ENCODE results near the gene NCR3LG1. TPM values are rescaled to one million over a fixed set of nuclear protein-coding genes. Genes with fewer than 3 reads are reported as not detected.

Gene NCR3LG1
- total RNA-seq, 1 experiment from 2014 or later = 1.3 TPM

DNA sequence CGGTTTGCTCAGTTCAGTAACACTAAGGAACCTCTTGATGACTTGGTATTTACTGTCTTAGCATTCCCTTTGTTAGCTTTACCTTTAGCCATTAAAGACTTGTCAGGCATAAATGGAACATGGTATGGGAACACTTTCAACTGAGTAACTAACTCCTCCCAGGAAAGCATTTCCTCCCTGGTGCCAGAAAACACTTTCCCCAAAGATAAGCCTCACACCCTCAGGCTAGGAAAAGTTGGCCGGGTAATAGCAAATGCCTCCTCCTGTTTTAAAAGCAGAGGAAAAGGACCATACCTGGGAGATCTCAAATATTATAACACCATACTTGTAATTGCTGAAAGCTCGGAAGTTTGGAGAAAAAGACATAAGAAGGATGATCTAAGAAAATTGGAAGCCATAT is 24.9 kb downstream of the NCR3LG1 start:
- Histone ChIP-seq H3K36me3 (ENCODE audit: low read depth, low read length) (peaks cover 12% of the 10 kb centered on the region; the same call in 1 of the 2 replicates), H3K27me3 (ENCODE audit: low read length) (no peaks in the 10 kb centered on the region), H3K9me3 (ENCODE audit: low read length) (peaks cover 1% of the 10 kb centered on the region; the same call in 1 of the 2 replicates), H3K4me1 (ENCODE audit: insufficient read depth, low read length) (no peaks in the 10 kb centered on the region), H3K4me2 (ENCODE audit: low read length) (no peak overlapping the region), H3K27ac (ENCODE audit: low read length) (no peak overlapping the region), H3K9ac (ENCODE audit: low read length) (no peak overlapping the region), H4K20me1 (ENCODE audit: low read length) (no peaks in the 10 kb centered on the region), H3K9me2 (replicated peaks; ENCODE audit: low read length) (no peaks in the 10 kb centered on the region), H3K79me2 (ENCODE audit: low read length) (no peaks in the 10 kb centered on the region), H2AFZ (ENCODE audit: low read length) (no peak overlapping the region), H3F3A (ENCODE audit: low read length, unreplicated experiment) (no peaks in the 10 kb centered on the region), H3K4me3 (ENCODE audit: low read length) (no peak overlapping the region)
- CTCF ChIA-PET = no interaction called here
- intact Hi-C loops (cut with micrococcal nuclease) = no loop called here
- TF ChIP-seq EZH2 (IDR thresholded peaks at IDR 0.05; ENCODE audit: low read length, unreplicated experiment) = no peak
- TF ChIP-seq, protein P1, sequence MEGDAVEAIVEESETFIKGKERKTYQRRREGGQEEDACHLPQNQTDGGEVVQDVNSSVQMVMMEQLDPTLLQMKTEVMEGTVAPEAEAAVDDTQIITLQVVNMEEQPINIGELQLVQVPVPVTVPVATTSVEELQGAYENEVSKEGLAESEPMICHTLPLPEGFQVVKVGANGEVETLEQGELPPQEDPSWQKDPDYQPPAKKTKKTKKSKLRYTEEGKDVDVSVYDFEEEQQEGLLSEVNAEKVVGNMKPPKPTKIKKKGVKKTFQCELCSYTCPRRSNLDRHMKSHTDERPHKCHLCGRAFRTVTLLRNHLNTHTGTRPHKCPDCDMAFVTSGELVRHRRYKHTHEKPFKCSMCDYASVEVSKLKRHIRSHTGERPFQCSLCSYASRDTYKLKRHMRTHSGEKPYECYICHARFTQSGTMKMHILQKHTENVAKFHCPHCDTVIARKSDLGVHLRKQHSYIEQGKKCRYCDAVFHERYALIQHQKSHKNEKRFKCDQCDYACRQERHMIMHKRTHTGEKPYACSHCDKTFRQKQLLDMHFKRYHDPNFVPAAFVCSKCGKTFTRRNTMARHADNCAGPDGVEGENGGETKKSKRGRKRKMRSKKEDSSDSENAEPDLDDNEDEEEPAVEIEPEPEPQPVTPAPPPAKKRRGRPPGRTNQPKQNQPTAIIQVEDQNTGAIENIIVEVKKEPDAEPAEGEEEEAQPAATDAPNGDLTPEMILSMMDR (conservative IDR thresholded peaks at IDR 0.05; ENCODE audit: low read depth, low read length) = no peak
- TF ChIP-seq EZH2phosphoT487 (IDR thresholded peaks at IDR 0.05; ENCODE audit: borderline replicate concordance, low read length) = no peak
- BruUV-seq (replicated peaks) = no TSS peak
- POLR2A ChIA-PET (ENCODE audit: unreplicated experiment) = no interaction called here
- DNase-seq = no peak
- ATAC-seq = no peak

DNA sequence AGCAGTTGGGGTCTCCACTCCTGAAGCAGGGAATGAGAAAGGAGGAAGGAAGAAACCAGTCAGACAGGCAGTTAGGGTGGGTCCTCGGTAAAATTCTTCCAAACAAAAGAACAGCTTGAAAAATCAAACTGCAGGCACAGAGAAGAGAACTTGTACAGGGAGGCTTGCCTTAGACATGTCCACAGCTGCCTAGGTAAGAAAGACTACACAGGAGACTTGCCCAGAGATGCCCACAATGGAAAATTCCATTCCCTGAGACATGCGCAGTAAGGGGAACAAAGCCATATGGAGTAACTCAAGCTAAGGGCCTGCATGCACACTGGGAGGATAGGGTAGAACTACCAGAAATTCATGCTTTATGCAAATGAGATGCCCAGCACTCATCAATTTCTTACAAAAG is 27.1 kb downstream of the NCR3LG1 start:
- Histone ChIP-seq H2AFZ (ENCODE audit: low read length) (no peak overlapping the region), H3K9me2 (replicated peaks; ENCODE audit: low read length) (no peaks in the 10 kb centered on the region), H3K4me3 (ENCODE audit: low read length) (no peak overlapping the region), H3K27me3 (ENCODE audit: low read length) (no peaks in the 10 kb centered on the region), H3K36me3 (ENCODE audit: low read depth, low read length) (no peaks in the 10 kb centered on the region), H3K4me1 (ENCODE audit: insufficient read depth, low read length) (no peaks in the 10 kb centered on the region), H4K20me1 (ENCODE audit: low read length) (no peaks in the 10 kb centered on the region), H3K9me3 (ENCODE audit: low read length) (no peaks in the 10 kb centered on the region), H3K27ac (ENCODE audit: low read length) (no peak overlapping the region), H3K79me2 (ENCODE audit: low read length) (no peaks in the 10 kb centered on the region), H3F3A (ENCODE audit: low read length, unreplicated experiment) (no peaks in the 10 kb centered on the region), H3K4me2 (ENCODE audit: low read length) (no peak overlapping the region), H3K9ac (ENCODE audit: low read length) (no peak overlapping the region)
- no peak for ATAC-seq
- TF ChIP-seq EZH2 (IDR thresholded peaks at IDR 0.05; ENCODE audit: low read length, unreplicated experiment) (no peak), EZH2phosphoT487 (IDR thresholded peaks at IDR 0.05; ENCODE audit: borderline replicate concordance, low read length) (no peak)
- TF ChIP-seq, protein P1 (conservative IDR thresholded peaks at IDR 0.05; ENCODE audit: low read depth, low read length) = no peak
- POLR2A ChIA-PET (ENCODE audit: unreplicated experiment) = no interaction called here
- CTCF ChIA-PET = no interaction called here
- BruUV-seq (replicated peaks) = no TSS peak
- no peak for DNase-seq
- intact Hi-C loops (cut with micrococcal nuclease) = no loop called here

DNA sequence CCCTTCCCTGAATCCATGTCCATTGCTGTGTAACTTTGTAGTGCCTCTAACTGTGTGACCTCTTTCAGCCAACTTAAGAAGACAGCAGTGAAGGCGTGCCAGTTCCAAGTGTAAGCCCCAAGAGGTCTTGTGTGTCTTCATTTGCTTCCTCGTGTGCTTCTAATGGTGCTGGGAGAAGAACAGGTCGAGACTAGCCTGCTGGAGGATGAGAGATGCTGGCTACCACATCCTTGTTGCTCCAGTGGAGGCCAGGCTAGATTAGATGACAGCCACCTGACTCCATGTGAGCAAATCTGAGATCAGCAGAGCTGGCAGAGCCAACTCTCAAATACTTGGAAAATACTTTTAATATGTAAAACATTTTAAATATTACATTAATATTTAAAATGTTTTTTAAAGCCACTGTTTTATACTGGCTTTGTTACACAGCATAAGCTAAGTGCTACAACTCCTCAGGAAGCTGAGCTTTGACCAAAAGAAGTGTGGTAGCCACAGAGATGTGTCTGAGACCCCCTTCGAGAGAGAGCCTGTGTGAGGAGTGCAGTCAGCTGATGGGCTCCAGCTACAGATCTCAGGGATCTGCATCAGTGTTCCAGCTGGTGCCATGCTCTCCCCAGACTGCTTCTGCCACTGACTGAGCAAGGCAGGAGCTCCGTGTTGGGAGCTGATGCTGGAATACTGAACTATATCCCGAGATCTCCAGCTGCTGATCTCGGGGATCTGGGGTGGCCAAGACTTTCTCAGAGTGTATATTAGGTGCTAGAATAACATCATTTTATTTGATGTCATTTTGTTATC is 28.0 kb downstream of the NCR3LG1 start:
- H3K27ac ChIP-seq (ENCODE audit: low read length) = no peak overlapping the region
- intact Hi-C loops (cut with micrococcal nuclease) = no loop called here
- POLR2A ChIA-PET (ENCODE audit: unreplicated experiment) = no interaction called here
- no TSS peak for BruUV-seq (replicated peaks)
- no peaks in the 10 kb centered on the region for H3F3A ChIP-seq (ENCODE audit: low read length, unreplicated experiment)
- CTCF ChIA-PET = no interaction called here
- DNase-seq (no peak), ATAC-seq (no peak)
- H3K79me2 ChIP-seq (ENCODE audit: low read length) = no peaks in the 10 kb centered on the region
- H2AFZ ChIP-seq (ENCODE audit: low read length) = no peak overlapping the region
- no peaks in the 10 kb centered on the region for H4K20me1 ChIP-seq (ENCODE audit: low read length)
- no peaks in the 10 kb centered on the region for H3K36me3 ChIP-seq (ENCODE audit: low read depth, low read length)
- no peaks in the 10 kb centered on the region for H3K9me3 ChIP-seq (ENCODE audit: low read length)
- H3K4me3 ChIP-seq (ENCODE audit: low read length) = no peak overlapping the region
- no peaks in the 10 kb centered on the region for H3K27me3 ChIP-seq (ENCODE audit: low read length)
- H3K9ac ChIP-seq (ENCODE audit: low read length) = no peak overlapping the region
- TF ChIP-seq EZH2phosphoT487 (IDR thresholded peaks at IDR 0.05; ENCODE audit: borderline replicate concordance, low read length) = no peak
- no peak for TF ChIP-seq EZH2 (IDR thresholded peaks at IDR 0.05; ENCODE audit: low read length, unreplicated experiment)
- TF ChIP-seq, protein P1 (conservative IDR thresholded peaks at IDR 0.05; ENCODE audit: low read depth, low read length) = no peak
- H3K4me1 ChIP-seq (ENCODE audit: insufficient read depth, low read length) = no peaks in the 10 kb centered on the region
- H3K9me2 ChIP-seq (replicated peaks; ENCODE audit: low read length) = no peaks in the 10 kb centered on the region
- no peak overlapping the region for H3K4me2 ChIP-seq (ENCODE audit: low read length)

Measured in PC-3 (cell line).